CD14-positive monocyte (primary cell): ENCODE data around the gene MSANTD1. TPM values are rescaled to one million over a fixed set of nuclear protein-coding genes. Genes with fewer than 3 reads are reported as not detected.
A peak's percentile ranks its signal among the peaks of the same experiment; 100 is the strongest.

Experiments
- DNase-seq, 3 donors: peaks; one replicate each; pipeline ENCODE4 v3.0.0-alpha.2; 2011 to 2022
- H2AFZ ChIP-seq: 2 replicates; pipeline ENCODE4 v1.6.0; 2012; ENCODE audit warnings: mild to moderate bottlenecking, low read depth, low read length, inconsistent platforms; ENCODE audit not compliant: insufficient read depth, poor library complexity, severe bottlenecking
- H3K27ac ChIP-seq, 2 donors: 1 replicate in 1 of 2; 2 replicates in 1 of 2; pipeline ENCODE4 v1.5.1; 2012 to 2013; ENCODE audit warnings: low read length in 2 of 2, control low read depth in 1 of 2, inconsistent platforms in 1 of 2, low read depth in 1 of 2, mild to moderate bottlenecking in 1 of 2
- H3K27me3 ChIP-seq, 2 donors: one replicate each; pipeline versions ENCODE4 v1.6.0 to v1.6.1; 2011 to 2013; ENCODE audit warnings: low read length in 2 of 2; ENCODE audit not compliant: control insufficient read depth in 2 of 2, insufficient read depth in 2 of 2
- H3K36me3 ChIP-seq, 2 donors: replicated peaks in 1 of 2; 1 replicate in 1 of 2; 2 replicates in 1 of 2; pipeline versions ENCODE4 v1.5.1 to v1.6.1; 2012 to 2013; ENCODE audit warnings: low read length in 2 of 2, control low read depth in 1 of 2, inconsistent platforms in 1 of 2, mild to moderate bottlenecking in 1 of 2; ENCODE audit not compliant: insufficient read depth in 2 of 2, control insufficient read depth in 1 of 2
- H3K4me1 ChIP-seq, 2 donors: 1 replicate in 1 of 2; 2 replicates in 1 of 2; pipeline versions ENCODE4 v1.5.1 to v1.6.1; 2012 to 2013; ENCODE audit warnings: low read length in 2 of 2, control low read depth in 1 of 2, inconsistent platforms in 1 of 2, mild to moderate bottlenecking in 1 of 2, moderate library complexity in 1 of 2; ENCODE audit not compliant: insufficient read depth in 2 of 2, control insufficient read depth in 1 of 2
- H3K4me2 ChIP-seq: replicated peaks from 2 replicates; pipeline ENCODE3; 2012; ENCODE audit warnings: low read length, moderate library complexity, mild to moderate bottlenecking; ENCODE audit not compliant: poor library complexity, severe bottlenecking; ENCODE audit errors: extremely low read depth
- H3K4me3 ChIP-seq, 3 experiments: fragments of 200-600 bp in 1 of 3; sonication (generic) in 1 of 3; replicated peaks in 1 of 3; 1 replicate in 2 of 3; 2 replicates in 1 of 3; pipeline ENCODE4 v1.5.1; 2011 to 2013; ENCODE audit warnings: low read length in 3 of 3, mild to moderate bottlenecking in 3 of 3, control low read depth in 2 of 3, low read depth in 2 of 3, inconsistent platforms in 1 of 3, moderate library complexity in 1 of 3
- H3K79me2 ChIP-seq: 2 replicates; pipeline ENCODE4 v1.6.0; 2012; ENCODE audit warnings: mild to moderate bottlenecking, control low read depth, inconsistent platforms, low read length, moderate library complexity; ENCODE audit not compliant: insufficient read depth
- H3K9ac ChIP-seq: 2 replicates; pipeline ENCODE4 v1.6.0; 2017; ENCODE audit warnings: low read length, mild to moderate bottlenecking; ENCODE audit not compliant: insufficient read depth, poor library complexity, severe bottlenecking
- H3K9me3 ChIP-seq, 2 donors: replicated peaks in 1 of 2; 1 replicate in 1 of 2; 2 replicates in 1 of 2; pipeline versions ENCODE4 v1.5.1 to v1.6.1; 2012 to 2013; ENCODE audit warnings: low read length in 2 of 2, control low read depth in 1 of 2; ENCODE audit not compliant: control insufficient read depth in 1 of 2, insufficient read depth in 1 of 2
- H4K20me1 ChIP-seq: 2 replicates; pipeline ENCODE4 v1.6.0; 2012; ENCODE audit warnings: mild to moderate bottlenecking, low read length, control low read depth, moderate library complexity; ENCODE audit not compliant: insufficient read depth
- H3K27ac Mint-ChIP-seq, 7 donors: one replicate each; pipeline ENCODE4 v1.8.0; 2020; ENCODE audit warnings: mild to moderate bottlenecking in 7 of 7, mixed read lengths in 7 of 7, moderate library complexity in 6 of 7, inconsistent platforms in 2 of 7
- H3K27me3 Mint-ChIP-seq, 3 donors: one replicate each; pipeline ENCODE4 v1.8.0; 2021 to 2022; ENCODE audit warnings: low read depth in 3 of 3, mild to moderate bottlenecking in 3 of 3, mixed read lengths in 3 of 3, moderate library complexity in 3 of 3, inconsistent platforms in 1 of 3
- H3K36me3 Mint-ChIP-seq, 2 donors: one replicate each; pipeline ENCODE4 v1.8.0; 2020; ENCODE audit warnings: mixed read lengths in 2 of 2, inconsistent platforms in 1 of 2, mild to moderate bottlenecking in 1 of 2
- H3K4me1 Mint-ChIP-seq: one replicate; pipeline ENCODE4 v1.8.0; 2020; ENCODE audit warnings: mild to moderate bottlenecking, mixed read lengths
- H3K4me3 Mint-ChIP-seq, 2 donors: one replicate each; pipeline ENCODE4 v1.8.0; 2020; ENCODE audit warnings: mild to moderate bottlenecking in 2 of 2, mixed read lengths in 2 of 2, moderate library complexity in 1 of 2
- H3K9me3 Mint-ChIP-seq, 7 donors: one replicate each; pipeline ENCODE4 v1.8.0; 2020 to 2022; ENCODE audit warnings: mixed read lengths in 7 of 7, mild to moderate bottlenecking in 6 of 7, moderate library complexity in 6 of 7, inconsistent platforms in 2 of 7
- WGBS: methylation state at CpG from one replicate; pipeline ENCODE4 v1.1.5; 2013; ENCODE audit warnings: missing lambda C conversion rate; ENCODE audit not compliant: insufficient coverage; 5-methylcytosine and 5-hydroxymethylcytosine counted together
- intact Hi-C, 2 donors: fragments of 100-400 bp; cut with micrococcal nuclease; formaldehyde crosslinking; loops; one replicate each; pipeline versions ENCODE4 v1.15.0 to v1.15.1; 2023
- polyA plus RNA-seq, 3 donors: library from polyadenylated mRNA; depleted of rRNA in 1 of 3; unstranded in 2 of 3; stranded (reverse) in 1 of 3; fragments of 300-500 nt in 2 of 3; fragments of >200 nt in 1 of 3; fragmentation: Illumina TruSeq in 2 of 3; gene quantifications; 1 replicate in 2 of 3; 2 replicates in 1 of 3; pipeline ENCODE4 v1.2.3, GENCODE V29; 2012 to 2021
- TF ChIP-seq, protein P1 (sequence below): fragments of 200-600 bp; IDR thresholded peaks from one replicate; pipeline ENCODE4 v1.8.0; 2022; ENCODE audit warnings: antibody characterized with exemption, mild to moderate bottlenecking

MSANTD1 gene
- polyA plus RNA-seq, 3 donors = 0.52 TPM; not detected in 2

DNA sequence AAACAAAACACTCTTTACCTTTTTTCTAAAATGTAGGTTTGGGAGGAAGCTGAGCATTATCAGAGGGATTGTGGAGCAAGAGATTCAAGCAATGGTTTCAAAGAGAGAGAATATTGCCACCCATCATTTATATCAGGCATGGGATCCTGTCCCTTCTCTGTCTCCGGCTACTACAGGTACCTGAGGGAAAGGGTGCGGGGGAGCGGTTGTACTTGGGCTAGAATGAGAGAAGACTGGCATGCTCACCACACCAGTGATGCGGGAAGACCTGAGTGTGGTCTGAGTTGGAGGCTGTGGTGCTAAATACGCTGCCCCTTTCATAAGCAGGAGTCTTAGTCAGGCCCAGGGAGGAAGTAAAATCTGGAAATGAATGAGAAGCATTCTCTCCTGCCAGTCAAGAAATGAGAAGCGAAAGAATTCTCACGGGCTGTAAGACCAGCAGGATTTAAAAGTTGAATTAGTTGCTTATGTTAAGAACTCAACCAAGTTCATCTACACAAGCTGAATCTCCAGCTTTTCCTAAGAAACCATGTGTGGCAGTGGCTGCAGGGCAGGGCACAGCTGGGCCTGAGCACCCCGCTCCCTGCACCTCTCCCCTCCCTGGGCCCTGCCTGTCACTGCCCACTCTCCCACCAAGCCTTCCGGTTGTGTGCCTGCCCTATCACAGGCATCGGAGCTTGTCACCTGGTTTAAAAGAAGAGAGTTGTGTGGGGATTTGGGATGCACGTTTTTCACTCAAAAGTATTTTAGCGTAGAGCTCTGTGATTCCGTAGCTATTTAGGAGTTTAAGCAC, 24.8 kb upstream of the MSANTD1 start:
- peaks cover 51% of the 10 kb centered on the region for H3K4me1 Mint-ChIP-seq
- WGBS = 83% methylated on average over 7 of the region's 13 CpGs
- H3K9ac ChIP-seq = peak overlapping the region; percentile 87
- H3K4me2 ChIP-seq = peak overlapping the region; percentile 65
- peaks cover 50 to 52% of the 10 kb centered on the region in 2 donors for H3K4me1 ChIP-seq
- no peaks in the 10 kb centered on the region for H3K27me3 ChIP-seq
- peaks cover 4% of the 10 kb centered on the region for H3K79me2 ChIP-seq
- no peaks in the 10 kb centered on the region for H4K20me1 ChIP-seq
- H3K36me3 Mint-ChIP-seq = peaks cover 61 to 72% of the 10 kb centered on the region in 2 donors
- DNase-seq = peak; percentile 70 to 80 (median 78)
- peak overlapping the region; percentile 99 to 100 for H3K27ac ChIP-seq
- peaks cover 0 to 3% (median 0%) of the 10 kb centered on the region in 7 donors for H3K9me3 Mint-ChIP-seq
- no peaks in the 10 kb centered on the region for H3K9me3 ChIP-seq
- peak overlapping the region in 1 of 3 experiments; percentile 66 for H3K4me3 ChIP-seq
- H3K4me3 Mint-ChIP-seq = peak overlapping the region; percentile 27 to 69
- no peak overlapping the region for H2AFZ ChIP-seq
- H3K27me3 Mint-ChIP-seq = peaks cover 0 to 4% (median 2%) of the 10 kb centered on the region in 3 donors
- H3K27ac Mint-ChIP-seq = peak overlapping the region; percentile 86 to 99 (median 99)
- peaks cover 45 to 58% of the 10 kb centered on the region in 2 donors for H3K36me3 ChIP-seq
- TF ChIP-seq, protein P1, sequence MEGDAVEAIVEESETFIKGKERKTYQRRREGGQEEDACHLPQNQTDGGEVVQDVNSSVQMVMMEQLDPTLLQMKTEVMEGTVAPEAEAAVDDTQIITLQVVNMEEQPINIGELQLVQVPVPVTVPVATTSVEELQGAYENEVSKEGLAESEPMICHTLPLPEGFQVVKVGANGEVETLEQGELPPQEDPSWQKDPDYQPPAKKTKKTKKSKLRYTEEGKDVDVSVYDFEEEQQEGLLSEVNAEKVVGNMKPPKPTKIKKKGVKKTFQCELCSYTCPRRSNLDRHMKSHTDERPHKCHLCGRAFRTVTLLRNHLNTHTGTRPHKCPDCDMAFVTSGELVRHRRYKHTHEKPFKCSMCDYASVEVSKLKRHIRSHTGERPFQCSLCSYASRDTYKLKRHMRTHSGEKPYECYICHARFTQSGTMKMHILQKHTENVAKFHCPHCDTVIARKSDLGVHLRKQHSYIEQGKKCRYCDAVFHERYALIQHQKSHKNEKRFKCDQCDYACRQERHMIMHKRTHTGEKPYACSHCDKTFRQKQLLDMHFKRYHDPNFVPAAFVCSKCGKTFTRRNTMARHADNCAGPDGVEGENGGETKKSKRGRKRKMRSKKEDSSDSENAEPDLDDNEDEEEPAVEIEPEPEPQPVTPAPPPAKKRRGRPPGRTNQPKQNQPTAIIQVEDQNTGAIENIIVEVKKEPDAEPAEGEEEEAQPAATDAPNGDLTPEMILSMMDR = no peak
- intact Hi-C loops = loop anchor here in 1 of 2 donors (2.0 kb wide), 1 partner anchor 21 kb away; no protein-coding TSS in a partner anchor

DNA sequence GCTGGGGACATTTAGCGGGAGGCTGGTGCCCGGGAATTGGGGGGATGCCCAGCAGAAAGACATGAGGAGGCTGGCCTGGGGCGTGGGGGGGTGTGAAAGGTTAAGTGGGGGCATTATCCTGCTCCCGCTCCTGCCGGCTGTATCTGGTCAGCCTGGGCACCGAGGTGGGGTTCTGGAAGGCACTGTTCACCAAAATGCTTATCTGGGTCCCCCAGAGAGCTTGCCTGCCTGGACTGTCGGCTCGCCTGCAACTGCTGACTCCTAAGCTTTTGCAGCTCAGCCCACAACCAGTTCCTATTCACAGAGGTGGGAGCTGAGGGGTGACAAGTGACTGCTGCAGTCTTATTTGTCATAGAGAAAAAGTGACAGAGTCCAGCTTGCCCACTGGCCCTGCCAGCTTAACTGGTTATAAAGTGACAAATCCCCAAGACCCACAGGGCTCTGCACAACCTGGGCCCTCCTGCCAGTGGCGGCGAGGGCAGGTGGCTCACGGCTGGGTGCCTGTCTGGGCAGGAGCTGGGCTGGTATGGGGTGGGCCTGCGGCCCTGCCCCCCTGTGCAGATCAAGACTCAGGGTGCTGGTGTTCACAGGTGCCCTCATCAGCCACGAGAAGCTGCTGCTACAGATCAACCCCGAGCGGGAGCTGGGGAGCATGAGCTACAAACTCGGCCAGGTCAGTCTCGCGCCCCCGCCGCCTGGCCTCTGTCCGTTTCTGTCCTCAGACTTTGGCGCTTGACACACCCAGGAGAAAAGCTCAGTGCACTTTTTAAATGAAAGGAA, 23.7 kb upstream of the MSANTD1 start:
- H3K4me1 ChIP-seq = peaks cover 50 to 52% of the 10 kb centered on the region in 2 donors
- peak overlapping the region in 1 of 3 experiments; percentile 66 for H3K4me3 ChIP-seq
- intact Hi-C loops = loop anchor here in 1 of 2 donors (2.0 to 5.0 kb wide), 3 partner anchors 22 to 67 kb away; partner anchors contain the start of gene RGS12
- H3K36me3 ChIP-seq = peaks cover 47 to 58% of the 10 kb centered on the region in 2 donors
- peaks cover 0 to 4% (median 0%) of the 10 kb centered on the region in 7 donors for H3K9me3 Mint-ChIP-seq
- H3K4me1 Mint-ChIP-seq = peaks cover 47% of the 10 kb centered on the region
- H3K27me3 ChIP-seq = no peaks in the 10 kb centered on the region
- H3K27ac ChIP-seq = peak overlapping the region; percentile 99 to 100
- WGBS = 95% methylated on average over 12 of the region's 22 CpGs
- H2AFZ ChIP-seq = no peak overlapping the region
- peaks cover 0 to 4% (median 2%) of the 10 kb centered on the region in 3 donors for H3K27me3 Mint-ChIP-seq
- H4K20me1 ChIP-seq = no peaks in the 10 kb centered on the region
- peak overlapping the region; percentile 98 to 99 (median 99) for H3K27ac Mint-ChIP-seq
- H3K9me3 ChIP-seq = no peaks in the 10 kb centered on the region
- peak overlapping the region; percentile 87 for H3K9ac ChIP-seq
- TF ChIP-seq, protein P1 = no peak
- H3K4me3 Mint-ChIP-seq = peak overlapping the region; percentile 48 to 78
- H3K4me2 ChIP-seq = peak overlapping the region; percentile 65
- peaks cover 61 to 72% of the 10 kb centered on the region in 2 donors for H3K36me3 Mint-ChIP-seq
- H3K79me2 ChIP-seq = peaks cover 4% of the 10 kb centered on the region
- peak in 1 of 3 donors; percentile 15 for DNase-seq
